Stimulated activated CD4-positive, alpha-beta T cell treated with anti-CD3 and anti-CD28 coated beads, TNF-alpha, amount 100 ng/mL, for 1 hour (primary cell): ENCODE results near the gene HSPG2.
"Not testable (repeated sequence)": the region's sequence is repeated elsewhere in the genome, so short reads cannot be mapped to it uniquely, and the experiment has no call there.

Experiments
- DNase-seq, 3 donors: peaks; one replicate each; pipeline ENCODE4 v3.0.0-alpha.2; 2020; ENCODE audit warnings: low read depth in 3 of 3, low spot score in 1 of 3

Gene HSPG2

GRCh38 chr1:21935393-21935804, 1.7 kb downstream of the HSPG2 start:
- DNase-seq: no peak

DNA sequence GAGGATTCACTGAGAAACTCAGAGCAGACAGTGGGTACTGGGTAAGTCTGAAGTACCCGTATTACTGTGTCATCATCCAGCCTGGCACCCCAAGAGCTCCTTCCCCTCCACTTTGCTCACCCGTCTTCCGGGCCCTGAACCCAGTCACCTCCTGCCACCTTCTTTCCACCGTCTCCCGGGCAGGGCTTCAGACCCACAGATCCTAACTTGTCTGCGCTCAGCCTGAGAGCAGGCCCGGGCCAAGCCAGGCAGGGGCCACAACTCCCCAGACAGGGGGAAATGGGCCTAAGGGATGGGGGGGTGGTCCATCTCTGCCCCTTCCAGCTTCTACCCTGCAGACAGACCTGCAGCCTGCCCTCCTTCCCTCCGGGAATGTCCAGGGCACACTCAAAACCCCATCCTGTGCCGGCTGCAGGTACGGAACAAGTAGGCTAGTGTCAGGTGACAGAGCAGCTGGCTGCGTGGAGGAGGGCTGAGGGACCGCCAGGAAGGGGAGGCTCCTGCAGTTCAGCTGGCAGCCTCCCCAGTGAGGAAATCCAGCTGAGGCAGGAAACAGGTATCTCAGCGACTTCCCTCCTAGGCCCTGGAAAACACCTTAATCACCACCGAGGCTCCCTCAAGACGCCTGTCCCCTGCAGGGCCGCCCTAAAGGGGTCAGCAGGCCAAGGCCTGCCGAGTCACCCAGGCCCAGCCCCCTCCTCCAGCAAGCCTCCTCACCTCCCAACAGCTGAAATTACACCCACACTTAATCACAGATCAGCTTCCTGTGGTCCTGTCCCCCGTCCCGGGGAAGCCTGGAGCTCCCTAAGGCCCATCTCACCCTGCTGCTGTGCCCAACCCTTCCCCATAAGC, 3.5 kb downstream of the HSPG2 start:
- no peak for DNase-seq

GRCh38 chr1:21932127-21932526, 5.0 kb downstream of the HSPG2 start:
- DNase-seq: no peak

DNA sequence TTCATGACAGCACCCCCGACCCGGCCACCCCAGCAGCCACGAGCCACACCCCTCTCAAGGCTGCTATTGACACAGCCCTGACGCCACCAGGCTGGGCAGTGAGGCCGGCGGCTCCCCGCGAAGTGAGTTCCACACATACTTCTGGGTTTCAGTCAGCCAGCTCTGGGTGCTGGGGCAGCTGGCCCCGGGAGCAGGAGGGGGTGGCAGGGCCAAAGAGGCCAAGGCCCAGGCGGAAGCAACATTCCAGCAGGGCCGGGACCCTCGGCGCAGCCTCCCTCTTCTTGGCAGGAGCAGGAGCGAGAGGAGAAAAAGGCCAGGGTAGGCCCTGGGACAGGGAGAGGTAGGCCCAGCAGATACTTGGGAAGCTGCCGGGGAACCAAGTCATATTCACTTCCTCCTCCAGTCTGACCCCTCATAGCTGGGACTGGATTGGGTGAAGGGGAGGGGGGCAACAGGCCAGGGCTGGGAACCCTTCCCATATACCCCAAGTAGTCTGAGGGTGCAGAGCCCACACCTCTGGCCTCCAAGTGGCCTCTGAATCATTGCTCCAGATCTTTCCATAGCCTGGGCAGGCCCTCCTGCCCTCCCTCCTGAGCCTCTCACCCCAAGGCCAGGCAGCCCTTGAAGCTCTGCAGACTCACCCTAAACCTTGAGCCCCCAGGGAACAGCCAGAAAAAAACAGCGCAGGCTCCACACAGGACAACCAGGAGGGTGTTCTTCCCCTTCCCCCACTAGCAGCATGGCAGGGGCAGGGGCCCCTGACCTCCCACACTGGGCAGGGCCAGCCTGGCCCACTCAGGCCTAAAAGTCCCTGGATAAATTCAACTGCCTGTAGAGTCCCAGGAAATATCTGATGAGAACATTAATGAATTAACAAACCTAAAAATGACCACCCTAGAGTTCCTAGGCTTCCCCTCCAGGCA, 5.7 kb downstream of the HSPG2 start:
- DNase-seq: no peak

GRCh38 chr1:21930629-21931170, 6.4 kb downstream of the HSPG2 start:
- DNase-seq: no peak

DNA sequence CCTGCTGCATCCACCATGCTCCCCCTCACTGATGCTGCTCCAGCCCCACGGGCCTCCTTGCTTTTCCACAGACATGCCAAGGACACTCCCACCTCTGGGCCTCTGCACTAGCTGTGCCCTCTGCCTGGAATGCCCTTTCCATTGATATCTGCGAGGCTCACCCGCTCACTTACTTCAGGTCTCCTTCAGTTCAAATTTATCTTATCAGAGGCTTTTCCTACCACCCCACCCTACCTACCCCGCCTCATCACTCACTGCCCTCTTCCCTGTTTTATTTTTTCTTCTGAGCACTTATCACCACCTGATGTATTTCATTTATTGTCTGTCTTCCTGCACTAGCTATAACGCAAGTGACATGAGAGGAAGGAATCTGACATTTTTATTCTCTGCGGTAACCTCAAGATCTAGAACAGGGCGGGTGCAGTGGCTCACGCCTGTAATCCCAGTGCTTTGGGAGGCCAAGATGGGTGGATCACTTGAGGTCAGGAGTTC, 7.0 kb downstream of the HSPG2 start:
- no peak for DNase-seq

- DNase-seq: no peak
Measured at GRCh38 chr1:21927533-21928237, 9.4 kb downstream of the HSPG2 start.

DNA sequence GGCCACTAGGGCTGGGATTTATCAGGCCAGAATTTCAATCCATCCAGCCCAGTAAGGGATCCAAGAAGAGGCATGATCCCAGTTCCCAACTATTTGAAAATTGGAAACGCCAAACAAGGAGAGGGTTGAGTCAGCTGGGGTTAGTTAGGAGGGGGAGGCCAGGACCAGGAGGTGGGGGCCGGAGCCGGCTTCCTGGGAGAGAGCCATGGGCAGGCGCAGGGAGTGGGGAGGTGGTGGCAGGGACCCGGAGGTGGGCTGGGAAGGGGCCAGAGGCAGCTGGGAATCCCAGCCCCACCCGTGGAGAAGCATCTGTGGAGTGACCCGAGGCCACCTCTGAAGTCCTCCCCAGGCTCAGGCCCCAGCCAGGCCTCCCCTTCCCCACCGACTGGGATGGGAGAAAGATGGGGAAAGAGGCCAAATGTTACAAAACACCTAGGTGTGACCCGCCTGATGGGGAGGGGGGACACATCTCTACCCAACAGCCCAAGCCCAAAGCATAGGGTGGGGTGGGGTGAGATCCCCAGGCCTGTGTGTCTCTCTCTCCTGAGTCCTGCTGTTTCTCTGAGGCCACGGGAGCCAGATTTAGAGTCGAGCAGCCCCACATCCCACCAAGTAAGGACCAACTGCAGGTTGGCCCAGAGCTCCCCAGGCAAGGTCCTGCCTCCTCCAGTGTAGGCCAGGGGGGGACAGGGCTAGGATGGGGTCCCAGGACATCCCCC, 10.1 kb downstream of the HSPG2 start:
- no peak for DNase-seq

- DNase-seq: no peak
Measured at GRCh38 chr1:21926065-21926464, 11.0 kb downstream of the HSPG2 start.

DNA sequence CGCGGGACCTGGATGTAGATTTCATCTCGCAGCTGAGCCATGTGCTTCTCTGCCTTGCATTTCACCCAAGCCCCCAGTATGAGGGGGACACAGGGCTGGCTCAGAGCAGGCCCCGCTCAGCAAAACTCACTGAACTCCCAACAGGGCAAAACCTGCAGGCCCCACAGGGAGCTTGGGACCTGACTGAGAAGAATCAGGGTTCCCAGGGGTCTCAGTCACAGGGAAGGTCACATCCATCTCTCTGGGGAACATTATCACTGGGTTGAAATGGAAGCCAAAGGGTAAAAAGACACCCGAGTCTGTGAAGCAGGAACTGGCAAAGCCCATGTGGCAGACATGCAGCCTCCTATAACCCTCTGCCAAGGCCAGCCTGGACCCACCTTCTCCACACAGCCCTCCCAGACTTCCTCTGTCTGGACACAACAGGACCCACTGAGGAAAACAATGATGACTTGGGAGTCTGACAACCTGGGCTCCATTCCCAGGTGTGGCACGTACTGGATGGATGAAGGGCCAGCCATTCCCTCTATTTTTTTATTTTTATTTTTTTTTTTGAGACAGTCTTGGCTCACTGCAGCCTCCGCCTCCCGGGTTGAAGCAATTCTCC, 11.7 kb downstream of the HSPG2 start:
- DNase-seq: no peak

GRCh38 chr1:21924503-21925005, 12.6 kb downstream of the HSPG2 start:
- no peak for DNase-seq

DNA sequence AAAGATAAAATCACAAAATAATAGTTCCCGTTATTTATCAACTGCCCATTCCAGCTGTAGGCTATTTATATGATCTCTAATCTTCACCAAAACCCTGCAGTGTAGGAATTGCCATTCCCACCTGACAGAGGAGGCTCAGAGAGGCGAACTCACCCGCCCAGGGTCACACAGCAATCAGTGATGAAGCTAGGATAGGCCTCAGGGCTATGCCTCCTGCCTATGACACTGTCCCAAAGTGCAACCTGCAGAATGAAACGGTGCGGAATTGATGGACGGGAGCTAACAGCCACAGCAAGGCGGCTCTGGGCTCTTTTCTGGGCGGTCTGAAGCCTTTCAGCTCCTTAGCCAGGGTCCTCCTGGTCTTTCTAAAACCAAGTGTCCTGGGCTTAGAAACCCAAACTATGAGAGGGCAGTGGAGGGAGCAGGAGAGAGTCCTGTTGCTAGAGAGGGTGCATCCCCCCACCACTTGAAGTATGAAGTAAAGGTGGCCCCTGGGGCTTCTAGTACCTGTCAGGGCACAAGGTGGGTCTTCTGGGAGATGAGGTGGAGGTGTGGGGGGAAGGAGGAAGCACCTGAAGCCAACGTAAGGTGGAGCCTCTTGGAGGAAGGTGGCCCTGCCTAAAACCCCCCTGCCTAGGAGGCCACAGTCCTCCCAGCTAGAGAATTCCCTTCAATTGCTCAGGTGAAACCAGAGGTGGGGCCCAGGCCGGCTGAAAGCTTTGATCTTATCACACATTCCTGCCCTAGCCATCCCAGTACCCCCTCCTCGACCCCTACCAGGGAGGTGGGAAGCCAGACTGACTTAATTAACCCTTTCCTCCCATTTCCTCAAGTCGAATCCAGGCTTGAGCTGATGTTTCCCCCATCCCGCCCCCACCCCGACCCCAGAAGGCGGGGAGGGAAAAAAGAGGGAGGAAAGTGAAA, 14.8 kb downstream of the HSPG2 start:
- DNase-seq: no peak

GRCh38 chr1:21921100-21921875, 15.8 kb downstream of the HSPG2 start:
- no peak for DNase-seq

DNA sequence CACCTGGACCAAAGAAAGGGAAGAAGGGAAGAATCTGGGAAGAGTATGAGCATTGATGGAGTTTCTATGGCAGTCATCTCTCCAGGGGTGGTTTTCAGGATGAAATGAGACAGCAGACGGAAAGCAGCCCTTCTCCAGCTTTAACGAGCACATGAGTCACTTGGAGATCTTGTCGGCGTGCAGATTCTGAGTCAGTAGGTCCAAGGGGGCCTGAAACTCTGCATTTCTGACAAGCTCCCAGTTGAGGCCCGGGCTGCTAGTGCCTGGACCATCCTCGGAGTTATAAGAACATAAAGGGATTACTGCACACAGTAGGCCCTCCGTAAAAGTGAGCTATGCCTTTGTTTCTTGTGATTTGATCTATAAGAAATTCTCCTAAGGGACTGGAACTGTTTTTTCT, 17.6 kb downstream of the HSPG2 start:
- no peak for DNase-seq

DNA sequence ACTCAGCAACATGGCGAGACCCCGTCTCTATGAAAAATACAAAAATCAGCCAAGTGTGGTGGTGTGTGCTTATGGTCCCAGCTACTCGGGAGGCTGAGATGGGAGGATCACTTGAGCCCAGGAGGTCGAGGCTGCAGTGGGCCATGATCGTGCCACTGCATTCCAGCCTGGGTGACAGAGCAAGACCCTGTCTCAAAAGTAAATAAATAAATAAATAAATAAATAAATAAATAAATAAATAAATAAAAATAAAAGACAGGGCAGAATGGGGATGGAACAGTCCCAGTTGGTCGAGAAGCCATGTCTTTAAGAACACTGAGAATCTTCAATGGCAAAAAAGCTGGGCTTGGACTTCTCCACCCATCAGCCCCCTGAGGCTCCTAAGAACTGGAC, 19.9 kb downstream of the HSPG2 start:
- DNase-seq: not testable (repeated sequence)

DNA sequence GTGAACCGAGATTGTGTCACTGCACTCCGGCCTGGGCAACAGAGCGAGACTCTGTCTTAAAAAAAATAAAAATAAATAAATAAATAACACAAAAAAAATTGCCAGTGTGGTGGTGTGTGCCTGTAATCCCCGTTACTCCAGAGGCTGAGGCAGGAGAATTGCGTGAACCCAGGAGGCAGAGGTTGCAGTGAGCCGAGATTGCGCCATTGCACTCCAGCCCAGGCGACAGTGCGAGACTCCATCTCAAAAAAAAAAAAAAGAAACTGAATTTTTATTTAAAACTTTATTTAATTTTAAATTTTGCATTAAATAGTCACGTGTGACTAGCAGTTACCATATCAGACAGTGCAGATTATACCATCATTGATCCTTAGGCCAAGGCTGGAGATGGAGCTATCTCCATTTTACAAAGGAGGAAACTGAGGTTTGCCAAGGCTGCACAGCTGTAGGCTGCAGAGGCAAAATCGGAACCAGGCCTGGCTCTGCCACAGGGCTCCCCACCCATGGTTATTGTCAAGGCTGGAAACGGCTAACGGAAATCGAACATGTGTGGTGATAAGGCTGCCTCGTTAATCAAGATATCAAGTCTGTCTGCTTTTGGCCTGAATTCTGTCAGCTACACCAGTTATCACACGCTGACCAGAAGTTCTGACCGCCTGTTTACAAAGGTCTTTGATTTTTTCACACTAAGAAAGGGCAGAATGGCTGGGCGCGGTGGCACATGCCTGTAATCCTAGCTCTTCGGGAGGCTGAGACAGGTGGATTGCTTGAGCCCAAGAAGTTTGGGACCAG, 20.5 kb downstream of the HSPG2 start:
- DNase-seq: no peak
